Measurements from ENCODE around the gene ADGRV1.

DNA sequence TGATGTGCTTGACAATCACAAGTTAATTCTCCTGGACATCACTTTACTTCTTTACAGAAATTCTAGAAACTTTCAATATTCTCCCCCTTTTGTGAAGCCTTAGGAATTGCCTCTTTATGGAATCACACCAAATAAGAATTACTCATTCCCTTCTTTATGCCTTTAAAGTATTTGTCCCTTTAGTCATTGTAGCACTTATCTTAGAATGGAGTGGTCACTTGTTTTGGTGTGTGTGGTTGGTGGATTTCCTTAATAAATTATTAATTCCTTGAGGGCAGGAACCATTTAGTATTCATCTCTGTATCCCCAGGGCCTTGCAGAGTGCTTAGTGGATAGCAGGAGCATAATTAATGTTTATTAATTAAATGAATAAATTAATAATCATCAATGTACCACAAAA lies 517.5 kb downstream of the ADGRV1 start:
- TF ChIP-seq, protein P1, sequence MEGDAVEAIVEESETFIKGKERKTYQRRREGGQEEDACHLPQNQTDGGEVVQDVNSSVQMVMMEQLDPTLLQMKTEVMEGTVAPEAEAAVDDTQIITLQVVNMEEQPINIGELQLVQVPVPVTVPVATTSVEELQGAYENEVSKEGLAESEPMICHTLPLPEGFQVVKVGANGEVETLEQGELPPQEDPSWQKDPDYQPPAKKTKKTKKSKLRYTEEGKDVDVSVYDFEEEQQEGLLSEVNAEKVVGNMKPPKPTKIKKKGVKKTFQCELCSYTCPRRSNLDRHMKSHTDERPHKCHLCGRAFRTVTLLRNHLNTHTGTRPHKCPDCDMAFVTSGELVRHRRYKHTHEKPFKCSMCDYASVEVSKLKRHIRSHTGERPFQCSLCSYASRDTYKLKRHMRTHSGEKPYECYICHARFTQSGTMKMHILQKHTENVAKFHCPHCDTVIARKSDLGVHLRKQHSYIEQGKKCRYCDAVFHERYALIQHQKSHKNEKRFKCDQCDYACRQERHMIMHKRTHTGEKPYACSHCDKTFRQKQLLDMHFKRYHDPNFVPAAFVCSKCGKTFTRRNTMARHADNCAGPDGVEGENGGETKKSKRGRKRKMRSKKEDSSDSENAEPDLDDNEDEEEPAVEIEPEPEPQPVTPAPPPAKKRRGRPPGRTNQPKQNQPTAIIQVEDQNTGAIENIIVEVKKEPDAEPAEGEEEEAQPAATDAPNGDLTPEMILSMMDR (IDR thresholded peaks at IDR 0.05; ENCODE audit: insufficient read depth, low read depth, low read length) = no peak
- no peak for TF ChIP-seq EZH2 (IDR thresholded peaks at IDR 0.05; ENCODE audit: insufficient read depth, low read length)
